Measurements from ENCODE around the gene PTPRA. TPM values are rescaled to one million over a fixed set of nuclear protein-coding genes. Genes with fewer than 3 reads are reported as not detected.

Gene PTPRA
- total RNA-seq, 1 donor from 2014 or later = 88.7 TPM

DNA sequence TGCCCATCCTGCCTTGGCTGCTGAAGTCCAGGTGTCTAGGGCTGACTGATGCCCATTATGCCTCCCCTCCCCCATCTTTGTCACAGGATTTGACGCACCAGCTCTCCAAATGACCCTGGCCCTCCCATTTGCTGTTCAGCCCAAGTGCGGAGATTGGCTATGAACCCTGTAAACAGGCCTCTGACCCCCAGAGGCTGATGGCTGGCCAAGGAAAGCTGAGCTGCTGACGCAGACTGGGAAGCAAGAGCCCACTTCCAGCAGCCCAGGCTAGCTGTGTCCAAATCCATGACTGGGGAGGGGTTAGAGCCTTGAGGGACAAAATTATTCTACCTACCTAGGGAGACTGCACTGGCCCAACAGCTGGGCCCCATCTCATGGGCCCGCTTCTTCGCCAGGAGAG is 169.3 kb downstream of the PTPRA start:
- H3K4me1 Mint-ChIP-seq = peaks cover 20% of the 10 kb centered on the region
- TF ChIP-seq, protein P1, sequence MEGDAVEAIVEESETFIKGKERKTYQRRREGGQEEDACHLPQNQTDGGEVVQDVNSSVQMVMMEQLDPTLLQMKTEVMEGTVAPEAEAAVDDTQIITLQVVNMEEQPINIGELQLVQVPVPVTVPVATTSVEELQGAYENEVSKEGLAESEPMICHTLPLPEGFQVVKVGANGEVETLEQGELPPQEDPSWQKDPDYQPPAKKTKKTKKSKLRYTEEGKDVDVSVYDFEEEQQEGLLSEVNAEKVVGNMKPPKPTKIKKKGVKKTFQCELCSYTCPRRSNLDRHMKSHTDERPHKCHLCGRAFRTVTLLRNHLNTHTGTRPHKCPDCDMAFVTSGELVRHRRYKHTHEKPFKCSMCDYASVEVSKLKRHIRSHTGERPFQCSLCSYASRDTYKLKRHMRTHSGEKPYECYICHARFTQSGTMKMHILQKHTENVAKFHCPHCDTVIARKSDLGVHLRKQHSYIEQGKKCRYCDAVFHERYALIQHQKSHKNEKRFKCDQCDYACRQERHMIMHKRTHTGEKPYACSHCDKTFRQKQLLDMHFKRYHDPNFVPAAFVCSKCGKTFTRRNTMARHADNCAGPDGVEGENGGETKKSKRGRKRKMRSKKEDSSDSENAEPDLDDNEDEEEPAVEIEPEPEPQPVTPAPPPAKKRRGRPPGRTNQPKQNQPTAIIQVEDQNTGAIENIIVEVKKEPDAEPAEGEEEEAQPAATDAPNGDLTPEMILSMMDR (conservative IDR thresholded peaks at IDR 0.05) = no peak
- no peak for DNase-seq (ENCODE audit: low read depth, low spot score)
- H3K27me3 Mint-ChIP-seq (ENCODE audit: low read depth) = peaks cover 5% of the 10 kb centered on the region
- no peaks in the 10 kb centered on the region for H3K9me3 Mint-ChIP-seq
- no peak overlapping the region for H3K27ac Mint-ChIP-seq (ENCODE audit: unreplicated experiment)
- peaks cover 15% of the 10 kb centered on the region for H3K36me3 Mint-ChIP-seq (ENCODE audit: low read depth)
- no peak overlapping the region for H3K4me3 Mint-ChIP-seq

DNA sequence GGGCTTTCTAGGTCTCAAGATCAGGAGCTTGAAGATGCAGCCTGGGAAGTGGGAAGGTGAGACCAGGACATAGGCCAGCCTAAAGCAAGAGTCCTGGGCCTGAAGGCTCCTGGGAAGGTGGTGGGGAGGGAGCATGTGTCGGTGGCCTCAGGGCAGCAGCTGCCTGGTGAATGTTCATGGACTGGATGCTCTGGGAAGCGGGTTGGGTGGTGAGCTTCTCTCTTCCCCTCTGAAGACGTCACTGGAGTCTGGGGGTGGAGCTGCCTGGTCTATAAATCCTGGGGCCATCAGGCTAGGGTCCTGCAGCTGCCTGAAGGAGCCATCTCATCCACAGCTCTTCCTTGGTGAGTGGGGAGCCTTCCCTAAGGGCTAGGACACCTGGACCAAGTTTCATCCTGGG is 170.0 kb downstream of the PTPRA start, which contains the start of gene GNRH2:
GNRH2 (plus strand) TSS at position 301 of the 400 bp plus-strand sequence. CDS start 793 bp downstream, outside the sequence.
- H3K4me1 Mint-ChIP-seq = peaks cover 20% of the 10 kb centered on the region
- TF ChIP-seq, protein P1 (conservative IDR thresholded peaks at IDR 0.05) = no peak
- H3K27me3 Mint-ChIP-seq (ENCODE audit: low read depth) = peaks cover 5% of the 10 kb centered on the region
- no peak within 1 kb of the TSS for H3K27ac Mint-ChIP-seq (ENCODE audit: unreplicated experiment)
- H3K4me3 Mint-ChIP-seq = peak within 1 kb of the TSS; percentile 91
- peaks cover 16% of the 10 kb centered on the region for H3K36me3 Mint-ChIP-seq (ENCODE audit: low read depth)
- no peak for DNase-seq (ENCODE audit: low read depth, low spot score)
- H3K9me3 Mint-ChIP-seq = no peaks in the 10 kb centered on the region

DNA sequence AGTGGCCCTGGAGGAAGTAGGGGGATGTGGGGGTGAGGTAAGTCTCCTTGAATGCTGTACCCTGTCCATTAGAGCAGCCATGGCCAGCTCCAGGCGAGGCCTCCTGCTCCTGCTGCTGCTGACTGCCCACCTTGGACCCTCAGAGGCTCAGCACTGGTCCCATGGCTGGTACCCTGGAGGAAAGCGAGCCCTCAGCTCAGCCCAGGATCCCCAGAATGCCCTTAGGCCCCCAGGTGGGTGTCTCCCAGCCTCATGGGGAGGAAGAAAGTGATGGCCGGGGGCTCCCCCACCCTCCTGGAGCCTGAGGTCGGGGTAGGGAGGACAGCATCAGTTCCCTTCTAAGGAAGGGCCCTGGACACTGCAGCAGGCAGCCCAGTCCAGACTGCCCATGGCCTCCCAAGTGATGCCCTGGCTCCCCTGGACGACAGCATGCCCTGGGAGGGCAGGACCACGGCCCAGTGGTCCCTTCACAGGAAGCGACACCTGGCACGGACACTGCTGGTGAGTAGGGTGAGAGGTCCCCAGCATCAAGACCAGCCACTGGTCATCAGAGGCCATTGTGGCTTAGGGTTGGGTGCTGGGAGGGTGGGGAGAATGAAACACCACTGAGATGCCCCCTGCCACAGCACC is 171.2 kb downstream of the PTPRA start:
- TF ChIP-seq, protein P1 (conservative IDR thresholded peaks at IDR 0.05) = no peak
- peaks cover 5% of the 10 kb centered on the region for H3K27me3 Mint-ChIP-seq (ENCODE audit: low read depth)
- peak overlapping the region; percentile 91 for H3K4me3 Mint-ChIP-seq
- peaks cover 17% of the 10 kb centered on the region for H3K36me3 Mint-ChIP-seq (ENCODE audit: low read depth)
- DNase-seq (ENCODE audit: low read depth, low spot score) = no peak
- no peaks in the 10 kb centered on the region for H3K9me3 Mint-ChIP-seq
- H3K27ac Mint-ChIP-seq (ENCODE audit: unreplicated experiment) = no peak overlapping the region
- peaks cover 20% of the 10 kb centered on the region for H3K4me1 Mint-ChIP-seq

DNA sequence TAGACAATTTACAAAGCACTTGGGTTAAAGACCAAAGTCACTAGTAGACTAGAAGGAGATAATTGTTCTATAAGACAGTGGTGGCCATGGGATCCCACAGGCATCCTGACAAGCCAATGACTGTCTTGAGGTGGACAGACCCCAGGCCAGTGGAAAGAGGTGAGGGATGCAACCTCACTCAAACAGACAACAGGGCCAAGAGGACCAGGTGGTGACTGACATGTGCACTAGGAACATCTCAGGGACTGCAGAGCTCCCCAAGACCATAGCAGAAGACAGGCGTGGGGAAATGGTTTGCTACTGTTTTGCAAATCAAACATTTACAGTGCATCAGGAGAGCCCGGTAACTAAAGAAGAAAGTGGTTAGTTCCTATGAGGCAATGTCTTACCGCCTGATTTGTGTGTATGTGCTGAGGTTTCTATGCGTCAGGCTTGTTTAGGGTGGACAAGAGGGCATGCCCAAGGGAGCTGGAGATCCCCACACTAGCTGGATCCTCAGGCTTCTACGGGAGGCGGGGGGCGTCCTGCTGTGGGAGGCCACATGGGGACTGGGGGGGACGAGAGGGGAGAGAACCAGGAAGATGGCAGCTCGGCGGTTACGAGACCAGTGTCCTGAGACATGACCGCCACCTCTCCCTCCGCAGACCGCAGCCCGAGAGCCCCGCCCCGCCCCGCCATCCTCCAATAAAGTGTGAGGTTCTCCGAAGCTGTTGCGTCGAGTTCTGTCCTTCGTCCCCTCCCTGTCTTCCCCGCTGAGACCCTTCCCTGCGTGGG is 171.9 kb downstream of the PTPRA start:
- Mint-ChIP-seq H3K9me3 (no peaks in the 10 kb centered on the region), H3K27ac (ENCODE audit: unreplicated experiment) (peak overlapping the region; percentile 78), H3K36me3 (ENCODE audit: low read depth) (peaks cover 20% of the 10 kb centered on the region), H3K4me1 (peaks cover 20% of the 10 kb centered on the region), H3K27me3 (ENCODE audit: low read depth) (peaks cover 5% of the 10 kb centered on the region), H3K4me3 (peak overlapping the region; percentile 91)
- DNase-seq (ENCODE audit: low read depth, low spot score) = no peak
- TF ChIP-seq, protein P1 (conservative IDR thresholded peaks at IDR 0.05) = no peak

DNA sequence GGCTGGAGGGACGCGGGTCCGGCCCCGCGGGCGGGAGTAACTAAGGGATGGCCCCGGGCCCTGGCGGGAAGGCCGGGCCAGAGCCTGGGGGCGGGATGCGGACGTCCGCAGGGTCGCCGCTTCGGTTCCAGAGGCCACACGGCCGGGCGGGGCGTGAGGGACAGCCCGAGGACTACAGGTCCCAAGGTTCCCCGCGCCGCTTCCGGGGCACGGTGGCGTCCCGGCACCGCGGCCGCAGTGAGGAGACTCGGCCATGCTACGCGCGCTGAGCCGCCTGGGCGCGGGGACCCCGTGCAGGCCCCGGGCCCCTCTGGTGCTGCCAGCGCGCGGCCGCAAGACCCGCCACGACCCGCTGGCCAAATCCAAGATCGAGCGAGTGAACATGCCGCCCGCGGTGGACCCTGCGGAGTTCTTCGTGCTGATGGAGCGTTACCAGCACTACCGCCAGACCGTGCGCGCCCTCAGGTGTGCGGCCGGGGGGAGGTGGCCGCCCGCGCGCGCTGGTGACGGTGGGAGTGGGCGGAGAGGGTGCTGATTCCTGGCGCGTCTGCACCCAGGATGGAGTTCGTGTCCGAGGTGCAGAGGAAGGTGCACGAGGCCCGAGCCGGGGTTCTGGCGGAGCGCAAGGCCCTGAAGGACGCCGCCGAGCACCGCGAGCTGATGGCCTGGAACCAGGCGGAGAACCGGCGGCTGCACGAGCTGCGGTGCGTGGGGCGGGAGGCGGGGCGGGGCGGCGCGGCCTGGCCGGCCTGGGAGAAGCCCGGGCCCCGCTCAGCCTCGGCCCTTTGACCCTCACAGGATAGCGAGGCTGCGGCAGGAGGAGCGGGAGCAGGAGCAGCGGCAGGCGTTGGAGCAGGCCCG is 172.8 kb downstream of the PTPRA start, which contains the start of gene MRPS26:
MRPS26 (plus strand) TSS at position 237 of the 861 bp plus-strand sequence; CDS start at position 254, 17 bp downstream.
- Mint-ChIP-seq H3K36me3 (ENCODE audit: low read depth) (peaks cover 23% of the 10 kb centered on the region), H3K4me1 (peaks cover 20% of the 10 kb centered on the region), H3K9me3 (no peaks in the 10 kb centered on the region), H3K27ac (ENCODE audit: unreplicated experiment) (peak within 1 kb of the TSS; percentile 88), H3K27me3 (ENCODE audit: low read depth) (peaks cover 5% of the 10 kb centered on the region), H3K4me3 (peak within 1 kb of the TSS; percentile 91)
- TF ChIP-seq, protein P1 (conservative IDR thresholded peaks at IDR 0.05) = no peak
- DNase-seq (ENCODE audit: low read depth, low spot score) = peak; percentile 84
